ENCODE data around the gene PSMC4. TPM values are rescaled to one million over a fixed set of nuclear protein-coding genes. Genes with fewer than 3 reads are reported as not detected.

PSMC4 gene
- 100 to 1,000 TPM; 169 to 170 TPM for total RNA-seq

GRCh38 chr19:39970675-39971379 lies at the start of gene PSMC4:
PSMC4 (plus strand) TSS chr19:39971165; CDS start chr19:39971203, 38 bp downstream.
- peak; percentile 99 for DNase-seq
- Mint-ChIP-seq H3K27ac (peak within 1 kb of the TSS; percentile 100), H3K4me1 (peaks cover 49% of the 10 kb centered on the region), H3K27me3 (no peaks in the 10 kb centered on the region), H3K4me3 (peak within 1 kb of the TSS; percentile 98), H3K9me3 (peaks cover 2% of the 10 kb centered on the region), H3K36me3 (peaks cover 61% of the 10 kb centered on the region)

DNA sequence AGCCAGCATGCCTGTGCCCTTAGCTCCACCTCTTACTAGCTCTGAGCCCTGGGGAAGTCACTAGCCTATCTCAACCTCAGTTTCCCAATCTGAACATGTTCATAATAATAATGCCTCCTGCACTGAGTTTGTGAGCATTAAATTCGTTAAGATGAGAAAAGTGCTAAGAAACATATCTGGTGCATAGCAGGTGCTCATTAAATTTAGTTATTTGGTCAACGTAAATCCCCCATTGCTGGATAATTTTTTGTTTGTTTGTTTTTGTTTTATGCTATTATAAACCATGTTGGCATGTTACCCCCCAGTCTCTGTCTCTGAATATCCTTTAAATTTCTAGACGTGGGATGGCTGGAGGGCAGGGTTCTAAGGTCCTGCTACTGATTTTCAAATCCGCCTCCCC lies 47.1 kb upstream of the PSMC4 start:
- H3K27ac Mint-ChIP-seq, result no peak overlapping the region
- H3K36me3 Mint-ChIP-seq, result peaks cover 22% of the 10 kb centered on the region
- no peaks in the 10 kb centered on the region for H3K9me3 Mint-ChIP-seq
- no peaks in the 10 kb centered on the region for H3K27me3 Mint-ChIP-seq
- H3K4me3 Mint-ChIP-seq, result no peak overlapping the region
- H3K4me1 Mint-ChIP-seq, result peaks cover 22% of the 10 kb centered on the region
- DNase-seq, result no peak

DNA sequence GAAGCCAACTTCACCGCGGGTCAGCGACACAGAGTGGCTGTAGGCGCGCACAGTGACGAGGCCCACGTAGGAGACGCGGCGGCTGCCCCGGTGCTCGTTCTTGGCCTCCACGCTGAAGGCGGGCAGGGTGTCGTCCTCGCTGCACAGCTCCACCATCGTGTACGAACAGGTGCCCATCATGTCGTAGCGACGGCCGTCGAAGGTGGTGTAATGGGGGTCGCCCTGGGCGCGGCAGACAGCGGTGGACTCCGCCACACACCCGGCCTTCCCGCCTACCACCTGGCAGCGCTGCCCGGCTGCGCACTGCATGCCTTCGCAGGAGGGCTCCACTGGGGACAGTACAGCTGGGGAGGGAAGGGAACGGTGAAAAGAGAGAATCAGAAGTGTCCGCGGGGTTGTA lies 46.6 kb upstream of the PSMC4 start:
- Mint-ChIP-seq H3K9me3 (no peaks in the 10 kb centered on the region), H3K4me1 (peaks cover 22% of the 10 kb centered on the region), H3K27me3 (no peaks in the 10 kb centered on the region), H3K36me3 (peaks cover 22% of the 10 kb centered on the region), H3K4me3 (no peak overlapping the region), H3K27ac (no peak overlapping the region)
- DNase-seq, result no peak

- Mint-ChIP-seq H3K9me3 (peaks cover 4% of the 10 kb centered on the region), H3K4me3 (no peak overlapping the region), H3K4me1 (peaks cover 25% of the 10 kb centered on the region), H3K36me3 (peaks cover 22% of the 10 kb centered on the region), H3K27ac (no peak overlapping the region), H3K27me3 (no peaks in the 10 kb centered on the region)
- DNase-seq, result no peak
Measured at GRCh38 chr19:39924952-39925351, 46.0 kb upstream of the PSMC4 start.

DNA sequence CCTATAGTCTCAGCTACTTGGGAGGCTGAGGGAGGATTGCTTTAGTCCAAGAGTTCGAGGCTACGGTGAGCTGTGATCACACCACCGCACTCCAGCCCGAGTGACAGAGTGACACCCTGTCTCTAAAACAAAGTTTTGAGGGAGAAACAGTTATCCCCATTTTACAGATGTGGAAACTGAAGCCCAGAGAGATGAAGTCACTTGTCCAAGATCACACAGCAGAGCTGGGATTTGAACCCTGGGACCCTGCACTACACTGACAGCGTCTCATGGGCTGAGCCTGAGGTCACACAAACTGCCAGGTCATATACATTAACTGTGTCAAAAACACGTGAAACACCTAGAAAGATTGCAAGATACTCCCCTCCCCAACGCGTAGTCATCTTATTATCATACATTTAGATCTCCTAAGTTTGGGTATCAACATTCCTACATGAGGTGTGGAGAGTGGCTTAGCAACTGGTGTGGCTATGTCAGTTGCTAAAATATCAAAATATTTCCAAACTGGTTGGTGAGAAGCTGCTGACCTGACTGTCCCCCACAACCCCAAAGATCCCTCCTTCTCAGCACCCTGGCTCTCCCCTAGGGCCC lies 44.7 kb upstream of the PSMC4 start:
- H3K36me3 Mint-ChIP-seq, result peaks cover 20% of the 10 kb centered on the region
- no peak for DNase-seq
- H3K27me3 Mint-ChIP-seq, result no peaks in the 10 kb centered on the region
- H3K27ac Mint-ChIP-seq, result no peak overlapping the region
- peaks cover 31% of the 10 kb centered on the region for H3K4me1 Mint-ChIP-seq
- H3K4me3 Mint-ChIP-seq, result no peak overlapping the region
- peaks cover 6% of the 10 kb centered on the region for H3K9me3 Mint-ChIP-seq

GRCh38 chr19:39927076-39927475 lies 43.9 kb upstream of the PSMC4 start:
- H3K4me3 Mint-ChIP-seq, result no peak overlapping the region
- H3K9me3 Mint-ChIP-seq, result peaks cover 6% of the 10 kb centered on the region
- peaks cover 35% of the 10 kb centered on the region for H3K4me1 Mint-ChIP-seq
- no peak for DNase-seq
- no peaks in the 10 kb centered on the region for H3K27me3 Mint-ChIP-seq
- peaks cover 23% of the 10 kb centered on the region for H3K36me3 Mint-ChIP-seq
- no peak overlapping the region for H3K27ac Mint-ChIP-seq

DNA sequence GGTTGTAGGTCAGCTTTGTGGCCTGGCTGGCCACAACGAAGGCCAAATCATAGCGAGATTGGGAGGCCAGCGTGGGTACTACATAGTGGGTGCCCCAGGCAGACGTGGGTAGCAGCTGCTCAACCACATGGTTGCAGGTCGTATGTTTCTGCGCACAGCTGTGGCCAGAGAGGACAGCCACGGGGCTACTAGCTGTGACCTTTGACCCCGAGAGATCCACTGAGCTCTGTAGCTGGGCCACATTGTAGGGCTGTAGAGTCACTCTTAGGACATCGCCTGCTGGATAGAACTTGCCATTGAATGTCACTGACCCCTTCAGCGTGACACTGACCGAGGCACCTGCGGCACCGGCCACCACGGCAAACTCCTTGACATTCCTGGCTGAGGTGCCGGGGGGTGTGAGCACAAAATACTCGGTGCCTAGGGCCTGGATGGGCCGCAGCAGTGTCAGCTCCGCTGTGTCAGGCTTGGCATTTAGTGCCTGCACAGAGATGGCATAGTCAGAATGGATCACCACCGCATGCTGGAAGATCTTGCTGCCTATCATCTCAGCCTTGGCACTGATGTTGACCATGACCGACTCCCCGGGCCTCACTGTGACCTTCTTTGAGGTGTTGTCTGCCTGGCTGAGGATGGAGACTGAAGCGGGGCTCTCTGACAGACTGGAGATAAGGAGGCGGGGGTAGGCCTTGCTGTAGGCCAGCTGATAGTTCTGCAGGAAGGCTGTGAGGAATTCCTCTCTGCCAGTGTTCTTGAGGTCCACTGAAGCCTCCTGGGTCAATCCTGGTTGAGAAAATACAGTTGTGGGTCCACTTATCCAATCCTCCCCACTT lies 43.2 kb upstream of the PSMC4 start:
- Mint-ChIP-seq H3K4me3 (no peak overlapping the region), H3K4me1 (peaks cover 39% of the 10 kb centered on the region), H3K27me3 (no peaks in the 10 kb centered on the region), H3K27ac (peak overlapping the region; percentile 79), H3K9me3 (peaks cover 6% of the 10 kb centered on the region), H3K36me3 (peaks cover 21% of the 10 kb centered on the region)
- no peak for DNase-seq

- Mint-ChIP-seq H3K36me3 (peaks cover 20% of the 10 kb centered on the region), H3K27ac (peak overlapping the region; percentile 79), H3K4me3 (no peak overlapping the region), H3K4me1 (peaks cover 39% of the 10 kb centered on the region), H3K27me3 (no peaks in the 10 kb centered on the region), H3K9me3 (peaks cover 6% of the 10 kb centered on the region)
- no peak for DNase-seq
Measured at GRCh38 chr19:39928357-39928725, 42.6 kb upstream of the PSMC4 start.

DNA sequence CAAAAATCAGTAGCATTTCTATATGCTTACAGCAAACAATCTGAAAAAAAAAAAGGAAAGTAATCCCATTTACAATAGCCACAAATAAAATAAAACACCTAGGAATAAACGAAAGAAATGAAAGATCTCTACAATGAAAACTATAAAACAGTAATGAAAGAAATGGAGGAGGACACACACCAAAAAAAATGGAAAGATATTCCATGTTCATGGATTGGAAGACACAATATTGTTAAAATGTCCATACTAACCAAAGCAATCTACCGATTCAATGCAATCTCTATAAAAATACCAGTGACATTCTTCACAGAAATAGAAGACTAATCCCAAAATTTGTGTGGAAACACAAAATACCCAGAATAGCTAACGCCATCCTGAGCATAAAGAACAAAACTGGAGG lies 41.2 kb upstream of the PSMC4 start:
- no peak overlapping the region for H3K4me3 Mint-ChIP-seq
- peaks cover 6% of the 10 kb centered on the region for H3K9me3 Mint-ChIP-seq

DNA sequence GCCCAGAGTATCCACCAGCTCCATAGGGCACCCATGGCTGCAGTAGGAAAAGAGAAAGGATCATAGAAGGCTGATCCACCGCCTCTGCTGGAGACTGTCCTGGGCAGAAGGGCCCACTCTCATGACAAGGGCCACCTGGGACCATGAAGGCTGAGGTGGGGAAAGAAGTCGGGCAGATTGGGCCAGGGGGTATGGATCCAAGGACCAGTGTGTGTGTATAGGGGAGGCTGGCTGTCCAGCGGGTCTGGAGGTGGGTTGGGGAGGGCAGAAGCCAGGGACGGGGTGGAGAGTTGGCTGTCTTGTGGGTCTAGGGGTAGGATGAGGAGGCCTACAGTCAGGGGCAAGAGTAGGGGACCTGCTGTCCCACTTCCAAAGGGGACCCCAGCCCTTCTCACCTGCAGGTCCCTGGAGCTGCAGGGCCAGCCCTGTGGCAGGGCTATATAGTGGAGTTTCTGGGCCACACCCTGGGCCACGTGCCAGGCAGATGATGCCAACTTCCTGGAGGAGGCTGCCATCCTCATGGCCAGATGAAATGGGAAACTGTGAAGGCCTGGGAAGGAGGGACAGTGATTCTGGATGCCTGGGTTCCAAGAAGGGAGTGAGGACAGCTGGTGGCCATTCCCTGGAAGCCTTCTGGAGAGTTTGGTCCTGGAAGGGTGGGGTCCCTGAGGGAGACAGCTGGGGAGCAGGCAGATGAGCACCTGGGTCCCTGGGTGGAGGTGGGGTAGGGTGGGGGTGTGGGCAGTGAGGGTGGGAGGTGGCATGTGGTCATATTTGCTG lies 36.2 kb upstream of the PSMC4 start, which contains the start of gene FCGBP:
Gene FCGBP, minus strand, starts transcription at position 51 of the 780 bp plus-strand sequence.
- H3K27me3 Mint-ChIP-seq, result no peaks in the 10 kb centered on the region
- H3K27ac Mint-ChIP-seq, result peak within 1 kb of the TSS; percentile 90
- no peak within 1 kb of the TSS for H3K4me3 Mint-ChIP-seq
- H3K9me3 Mint-ChIP-seq, result peaks cover 10% of the 10 kb centered on the region
- peaks cover 63% of the 10 kb centered on the region for H3K4me1 Mint-ChIP-seq
- peaks cover 30% of the 10 kb centered on the region for H3K36me3 Mint-ChIP-seq
- no peak for DNase-seq

More for the DNA sequence above, 41.2 kb upstream of the PSMC4 start:
- Mint-ChIP-seq H3K36me3 (peaks cover 27% of the 10 kb centered on the region), H3K4me1 (peaks cover 49% of the 10 kb centered on the region), H3K27ac (no peak overlapping the region), H3K27me3 (no peaks in the 10 kb centered on the region)
- no peak for DNase-seq

DNA sequence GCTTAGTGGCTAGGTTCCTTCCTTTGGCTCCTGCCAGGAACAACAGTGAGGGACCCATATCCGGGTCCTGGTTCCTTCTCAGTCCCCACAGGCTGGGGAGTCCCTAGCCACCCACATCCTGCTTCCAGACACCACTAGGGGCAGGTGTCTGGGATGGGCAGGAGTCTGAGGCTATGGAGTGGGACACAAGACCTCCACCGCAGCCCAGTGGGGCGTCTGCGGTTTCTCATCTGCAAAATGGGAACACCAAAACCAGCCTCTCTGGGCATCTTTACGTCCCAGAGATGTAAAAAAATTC lies 35.7 kb upstream of the PSMC4 start:
- no peak for DNase-seq
- peaks cover 29% of the 10 kb centered on the region for H3K36me3 Mint-ChIP-seq
- H3K4me1 Mint-ChIP-seq, result peaks cover 64% of the 10 kb centered on the region
- H3K27me3 Mint-ChIP-seq, result no peaks in the 10 kb centered on the region
- H3K4me3 Mint-ChIP-seq, result no peak overlapping the region
- H3K27ac Mint-ChIP-seq, result peak overlapping the region; percentile 90
- peaks cover 12% of the 10 kb centered on the region for H3K9me3 Mint-ChIP-seq

GRCh38 chr19:39936020-39936419 lies 34.9 kb upstream of the PSMC4 start:
- Mint-ChIP-seq H3K4me1 (peaks cover 68% of the 10 kb centered on the region), H3K9me3 (peaks cover 15% of the 10 kb centered on the region), H3K36me3 (peaks cover 36% of the 10 kb centered on the region), H3K27ac (peak overlapping the region; percentile 90), H3K4me3 (no peak overlapping the region), H3K27me3 (no peaks in the 10 kb centered on the region)
- DNase-seq, result no peak

DNA sequence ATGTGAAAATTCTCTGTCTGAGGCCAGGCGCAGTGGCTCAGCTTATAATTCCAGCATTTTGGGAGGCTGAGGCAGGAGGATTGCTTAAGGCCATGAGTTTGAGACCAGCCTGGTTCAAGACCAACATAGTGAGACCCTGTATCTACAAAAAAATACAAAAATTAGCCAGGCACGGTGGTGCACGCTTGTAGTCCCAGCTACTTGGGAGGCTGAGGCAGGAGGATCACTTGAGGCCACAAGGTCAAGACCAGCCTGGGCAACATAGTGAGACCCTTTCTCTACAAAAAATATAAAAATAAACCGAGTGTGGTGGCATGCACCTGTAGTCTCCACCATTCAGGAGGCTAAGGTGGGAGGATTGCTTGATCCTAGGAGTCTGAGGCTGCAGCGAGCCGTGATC lies 34.3 kb upstream of the PSMC4 start:
- H3K27me3 Mint-ChIP-seq, result no peaks in the 10 kb centered on the region
- peaks cover 15% of the 10 kb centered on the region for H3K9me3 Mint-ChIP-seq
- H3K4me1 Mint-ChIP-seq, result peaks cover 69% of the 10 kb centered on the region
- no peak overlapping the region for H3K4me3 Mint-ChIP-seq
- H3K36me3 Mint-ChIP-seq, result peaks cover 40% of the 10 kb centered on the region
- DNase-seq, result no peak
- peak overlapping the region; percentile 90 for H3K27ac Mint-ChIP-seq

GRCh38 chr19:39937094-39937720 lies 33.8 kb upstream of the PSMC4 start:
- Mint-ChIP-seq H3K4me1 (peaks cover 72% of the 10 kb centered on the region), H3K36me3 (peaks cover 37% of the 10 kb centered on the region), H3K4me3 (no peak overlapping the region), H3K27me3 (no peaks in the 10 kb centered on the region), H3K27ac (peak overlapping the region; percentile 90), H3K9me3 (peaks cover 15% of the 10 kb centered on the region)
- DNase-seq, result peak; percentile 51
